Measurements from ENCODE around the gene KCNV2.

Gene KCNV2

DNA sequence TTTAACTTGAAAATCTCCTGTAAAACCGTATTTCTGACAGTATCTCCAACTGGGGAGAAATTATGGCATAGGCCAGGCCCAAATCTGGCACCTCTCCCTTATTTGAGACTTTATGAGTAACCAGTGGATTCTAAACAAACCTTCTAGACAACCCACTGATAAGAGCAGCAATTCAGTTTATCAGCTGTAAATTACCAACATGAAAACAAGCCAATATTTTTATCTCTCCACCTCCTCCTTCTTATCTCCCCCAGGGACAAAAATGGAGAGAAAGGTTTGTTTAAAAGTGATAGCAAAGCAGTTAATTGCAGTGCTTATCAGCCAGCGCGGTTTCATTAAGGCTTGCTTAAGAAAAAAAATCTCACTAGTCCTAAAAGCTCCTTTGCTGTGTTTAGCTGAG is 53.8 kb downstream of the KCNV2 start:
- Histone ChIP-seq H3K4me3 (ENCODE audit: low read depth, low read length) (no peak overlapping the region), H3K27ac (no peak overlapping the region), H3K9me3 (ENCODE audit: severe bottlenecking) (peaks cover 5% of the 10 kb centered on the region), H3K36me3 (peaks cover 18% of the 10 kb centered on the region), H3K27me3 (ENCODE audit: insufficient read depth, low read depth, severe bottlenecking) (no peaks in the 10 kb centered on the region)
- DNase-seq: no peak
- TF ChIP-seq, protein P1, sequence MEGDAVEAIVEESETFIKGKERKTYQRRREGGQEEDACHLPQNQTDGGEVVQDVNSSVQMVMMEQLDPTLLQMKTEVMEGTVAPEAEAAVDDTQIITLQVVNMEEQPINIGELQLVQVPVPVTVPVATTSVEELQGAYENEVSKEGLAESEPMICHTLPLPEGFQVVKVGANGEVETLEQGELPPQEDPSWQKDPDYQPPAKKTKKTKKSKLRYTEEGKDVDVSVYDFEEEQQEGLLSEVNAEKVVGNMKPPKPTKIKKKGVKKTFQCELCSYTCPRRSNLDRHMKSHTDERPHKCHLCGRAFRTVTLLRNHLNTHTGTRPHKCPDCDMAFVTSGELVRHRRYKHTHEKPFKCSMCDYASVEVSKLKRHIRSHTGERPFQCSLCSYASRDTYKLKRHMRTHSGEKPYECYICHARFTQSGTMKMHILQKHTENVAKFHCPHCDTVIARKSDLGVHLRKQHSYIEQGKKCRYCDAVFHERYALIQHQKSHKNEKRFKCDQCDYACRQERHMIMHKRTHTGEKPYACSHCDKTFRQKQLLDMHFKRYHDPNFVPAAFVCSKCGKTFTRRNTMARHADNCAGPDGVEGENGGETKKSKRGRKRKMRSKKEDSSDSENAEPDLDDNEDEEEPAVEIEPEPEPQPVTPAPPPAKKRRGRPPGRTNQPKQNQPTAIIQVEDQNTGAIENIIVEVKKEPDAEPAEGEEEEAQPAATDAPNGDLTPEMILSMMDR (IDR thresholded peaks at IDR 0.05; ENCODE audit: low read depth, low read length): no peak

DNA sequence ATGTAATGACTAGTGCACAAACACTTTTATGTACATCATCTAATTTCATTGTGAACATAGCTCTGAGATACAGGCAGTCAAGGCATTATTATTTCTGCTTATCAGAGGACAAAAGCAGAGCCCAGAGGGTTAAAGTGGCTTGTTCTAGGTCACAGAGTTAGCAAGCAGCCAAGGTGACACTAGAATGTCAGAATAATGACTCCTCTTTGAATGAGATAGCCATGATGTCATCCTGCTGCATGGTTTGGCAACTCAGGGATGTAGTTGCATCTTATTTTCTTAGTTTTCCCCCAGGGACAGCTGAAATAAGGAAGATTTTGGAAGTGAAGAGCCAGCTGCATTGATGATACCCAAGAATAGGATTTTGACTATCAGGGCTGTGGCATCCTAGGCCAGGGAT is 54.4 kb downstream of the KCNV2 start:
- no peak for DNase-seq
- peaks cover 5% of the 10 kb centered on the region for H3K9me3 ChIP-seq (ENCODE audit: severe bottlenecking)
- H3K4me3 ChIP-seq (ENCODE audit: low read depth, low read length): no peak overlapping the region
- H3K27ac ChIP-seq: no peak overlapping the region
- H3K36me3 ChIP-seq: peaks cover 22% of the 10 kb centered on the region
- H3K27me3 ChIP-seq (ENCODE audit: insufficient read depth, low read depth, severe bottlenecking): no peaks in the 10 kb centered on the region
- TF ChIP-seq, protein P1 (IDR thresholded peaks at IDR 0.05; ENCODE audit: low read depth, low read length): no peak

DNA sequence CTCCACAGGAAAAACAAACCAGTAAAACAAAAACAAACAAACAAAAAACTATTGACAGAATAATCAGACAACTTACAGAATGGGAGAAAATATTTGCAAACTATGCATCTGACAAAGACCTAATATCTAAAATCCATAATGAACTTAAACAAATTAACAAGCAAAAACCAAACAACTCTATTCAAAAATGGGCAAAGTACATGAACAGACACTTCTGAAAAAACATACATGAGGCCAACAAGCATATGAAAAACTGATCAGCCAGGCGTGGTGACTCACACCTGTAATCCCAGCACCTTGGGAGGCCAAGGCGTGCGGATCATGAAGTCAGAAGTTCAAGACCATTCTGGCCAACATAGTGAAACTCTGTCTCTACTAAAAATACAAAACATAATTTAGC is 60.1 kb downstream of the KCNV2 start:
- no peak overlapping the region for H3K27ac ChIP-seq
- DNase-seq: no peak
- H3K4me3 ChIP-seq (ENCODE audit: low read depth, low read length): no peak overlapping the region
- peaks cover 25% of the 10 kb centered on the region for H3K36me3 ChIP-seq
- TF ChIP-seq, protein P1 (IDR thresholded peaks at IDR 0.05; ENCODE audit: low read depth, low read length): no peak
- H3K9me3 ChIP-seq (ENCODE audit: severe bottlenecking): peaks cover 7% of the 10 kb centered on the region
- H3K27me3 ChIP-seq (ENCODE audit: insufficient read depth, low read depth, severe bottlenecking): no peaks in the 10 kb centered on the region

DNA sequence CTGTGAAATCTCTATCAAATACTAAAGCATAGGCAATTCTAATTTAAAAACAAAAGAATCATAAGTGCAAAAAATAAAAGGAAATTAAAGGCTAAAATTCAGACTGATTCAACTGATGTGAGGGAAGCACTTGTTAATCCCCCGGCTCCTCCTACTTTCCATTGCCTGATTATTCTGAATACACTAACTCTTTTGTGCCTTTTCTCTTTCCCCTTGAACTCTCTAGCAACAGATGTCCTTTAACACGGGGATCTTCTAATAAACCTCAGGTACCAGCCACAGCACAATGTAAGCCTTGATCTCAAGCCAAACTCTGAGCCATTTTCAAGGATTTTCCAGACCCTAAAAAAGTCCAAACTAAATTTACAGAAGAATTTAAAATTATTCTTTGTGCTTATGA is 61.5 kb downstream of the KCNV2 start:
- Histone ChIP-seq H3K36me3 (peaks cover 25% of the 10 kb centered on the region), H3K4me3 (ENCODE audit: low read depth, low read length) (no peak overlapping the region), H3K27me3 (ENCODE audit: insufficient read depth, low read depth, severe bottlenecking) (no peaks in the 10 kb centered on the region), H3K27ac (no peak overlapping the region), H3K9me3 (ENCODE audit: severe bottlenecking) (peaks cover 2% of the 10 kb centered on the region)
- no peak for DNase-seq
- TF ChIP-seq, protein P1 (IDR thresholded peaks at IDR 0.05; ENCODE audit: low read depth, low read length): no peak

Measured in WERI-Rb-1 (cell line).